CD4-positive, alpha-beta T cell (primary cell): ENCODE data around the gene MAP3K8. TPM values are rescaled to one million over a fixed set of nuclear protein-coding genes. Genes with fewer than 3 reads are reported as not detected.

ENCODE experiments used
- ATAC-seq: fragments of 200-7000 bp; cut with Tn5 transposase; one replicate; pipeline ENCODE4 v1.10.0; 2022; ENCODE audit warnings: mild to moderate bottlenecking; ENCODE audit not compliant: poor library complexity
- CTCF ChIA-PET: fragments of 350-600 bp; sonication (Branson Sonifier 250); formaldehyde crosslinking; loops from one replicate; lab custom pipeline; 2021; ENCODE audit warnings: antibody characterized with exemption, inconsistent platforms; lab: Charles Lee
- POLR2A ChIA-PET: fragments of 350-600 bp; sonication (Branson Sonifier 250); formaldehyde crosslinking; loops from one replicate; lab custom pipeline; 2021; ENCODE audit warnings: antibody characterized with exemption, inconsistent platforms; lab: Charles Lee
- DNase-seq, 14 experiments: peaks; one replicate each; pipeline ENCODE4 v3.0.0-alpha.2; 2013 to 2020; ENCODE audit warnings: mixed read lengths in 2 of 14
- H3K27ac ChIP-seq, 2 donors: one replicate each; pipeline versions ENCODE4 v1.5.1 to v1.7.0; 2013; ENCODE audit warnings: low read length in 2 of 2, low read depth in 1 of 2, mild to moderate bottlenecking in 1 of 2
- H3K27me3 ChIP-seq, 2 experiments: 1 replicate in 1 of 2; 2 replicates in 1 of 2; pipeline versions ENCODE4 v1.6.1 to v1.7.0; 2013; ENCODE audit warnings: low read length in 2 of 2, control low read depth in 1 of 2, mild to moderate bottlenecking in 1 of 2, moderate library complexity in 1 of 2; ENCODE audit not compliant: insufficient read depth in 2 of 2, control insufficient read depth in 1 of 2
- H3K36me3 ChIP-seq: one replicate; pipeline ENCODE4 v1.6.1; 2013; ENCODE audit warnings: low read length, control low read depth; ENCODE audit not compliant: insufficient read depth
- H3K4me1 ChIP-seq: one replicate; pipeline ENCODE4 v1.6.1; 2013; ENCODE audit warnings: low read length, control low read depth; ENCODE audit not compliant: insufficient read depth
- H3K4me3 ChIP-seq: one replicate; pipeline ENCODE4 v1.5.1; 2013; ENCODE audit warnings: mild to moderate bottlenecking, low read length, moderate library complexity
- H3K9me3 ChIP-seq, 2 experiments: 1 replicate in 1 of 2; 2 replicates in 1 of 2; pipeline versions ENCODE4 v1.6.1 to v1.7.0; 2013; ENCODE audit warnings: low read length in 2 of 2, mild to moderate bottlenecking in 2 of 2, control low read depth in 1 of 2, moderate library complexity in 1 of 2; ENCODE audit not compliant: control insufficient read depth in 1 of 2, insufficient read depth in 1 of 2
- H3K27ac Mint-ChIP-seq: one replicate; pipeline ENCODE4 v1.8.0; 2020; ENCODE audit warnings: mixed read lengths
- H3K27me3 Mint-ChIP-seq: one replicate; pipeline ENCODE4 v1.8.0; 2021; ENCODE audit warnings: mixed read lengths
- H3K36me3 Mint-ChIP-seq: one replicate; pipeline ENCODE4 v1.8.0; 2021; ENCODE audit warnings: low read depth, mixed read lengths
- H3K4me1 Mint-ChIP-seq: one replicate; pipeline ENCODE4 v1.8.0; 2021; ENCODE audit warnings: low read depth, mixed read lengths
- H3K4me3 Mint-ChIP-seq: one replicate; pipeline ENCODE4 v1.8.0; 2020; ENCODE audit warnings: mild to moderate bottlenecking, mixed read lengths
- H3K9me3 Mint-ChIP-seq: one replicate; pipeline ENCODE4 v1.8.0; 2020; ENCODE audit warnings: mixed read lengths
- CTCF ChIP-seq: fragments of 200-600 bp; IDR thresholded peaks from one replicate; pipeline ENCODE4 v1.8.0; 2022; ENCODE audit warnings: antibody characterized with exemption, mild to moderate bottlenecking
- intact Hi-C, 2 experiments: fragments of 100-400 bp; cut with DNase I in 1 of 2; cut with micrococcal nuclease in 1 of 2; formaldehyde crosslinking; loops; one replicate each; pipeline versions ENCODE4 v1.15.1 to v1.9.0; 2023 to 2025; cut with DNase I, micrococcal nuclease
- total RNA-seq, 174 experiments: library from RNA in 2 of 174; stranded (reverse) in 2 of 174; gene quantifications; one replicate each; pipeline ENCODE4 v1.2.3 and lab custom pipeline; 2021 to 2026

MAP3K8 gene
- total RNA-seq, 2 experiments from 2014 or later: 27.3 to 28.9 TPM

- no peaks in the 10 kb centered on the region for H3K36me3 Mint-ChIP-seq
- Histone ChIP-seq H3K27ac (no peak overlapping the region), H3K4me3 (peak overlapping the region; percentile 93), H3K27me3 (no peaks in the 10 kb centered on the region), H3K9me3 (no peaks in the 10 kb centered on the region), H3K4me1 (peaks cover 45% of the 10 kb centered on the region), H3K36me3 (no peaks in the 10 kb centered on the region)
- H3K9me3 Mint-ChIP-seq: no peaks in the 10 kb centered on the region
- H3K27ac Mint-ChIP-seq: peak overlapping the region; percentile 64
- ATAC-seq: no peak
- peak in 2 of 14 experiments; percentile 41 to 52 for DNase-seq
- no peak for TF ChIP-seq CTCF
- CTCF ChIA-PET: interaction anchor here (0.5 kb wide), 1 partner anchor 596 kb away, joined by 3 read pairs; no protein-coding TSS in a partner anchor
- POLR2A ChIA-PET: interaction anchor here (1.1 to 2.8 kb wide), 4 partner anchors 11 to 93 kb away, joined by 3 to 32 read pairs (median 12); no protein-coding TSS in a partner anchor
- intact Hi-C loops: no loop called here
- H3K4me1 Mint-ChIP-seq: peaks cover 44% of the 10 kb centered on the region
- peak overlapping the region; percentile 54 for H3K4me3 Mint-ChIP-seq
- H3K27me3 Mint-ChIP-seq: peaks cover 3% of the 10 kb centered on the region
These were observed 2.2 kb downstream of the MAP3K8 start for GRCh38 chr10:30436191-30436611.

GRCh38 chr10:30436671-30437030, 2.7 kb downstream of the MAP3K8 start:
- Histone ChIP-seq H3K27ac (no peak overlapping the region), H3K4me1 (peaks cover 42% of the 10 kb centered on the region), H3K4me3 (peak overlapping the region; percentile 33), H3K27me3 (no peaks in the 10 kb centered on the region), H3K36me3 (no peaks in the 10 kb centered on the region), H3K9me3 (no peaks in the 10 kb centered on the region)
- no peak for DNase-seq
- peak overlapping the region; percentile 64 for H3K27ac Mint-ChIP-seq
- H3K9me3 Mint-ChIP-seq: no peaks in the 10 kb centered on the region
- H3K4me3 Mint-ChIP-seq: peak overlapping the region; percentile 54
- intact Hi-C loops: no loop called here
- no peaks in the 10 kb centered on the region for H3K36me3 Mint-ChIP-seq
- peaks cover 44% of the 10 kb centered on the region for H3K4me1 Mint-ChIP-seq
- no peak for ATAC-seq
- CTCF ChIA-PET: interaction anchor here (0.5 kb wide), 1 partner anchor 596 kb away, joined by 3 read pairs; no protein-coding TSS in a partner anchor
- no peaks in the 10 kb centered on the region for H3K27me3 Mint-ChIP-seq
- POLR2A ChIA-PET: interaction anchor here (0.7 to 2.8 kb wide), 10 partner anchors 8 to 147 kb away, joined by 3 to 32 read pairs (median 6); no protein-coding TSS in a partner anchor
- no peak for TF ChIP-seq CTCF

GRCh38 chr10:30437031-30437841, 3.3 kb downstream of the MAP3K8 start:
- H3K4me1 Mint-ChIP-seq: peaks cover 44% of the 10 kb centered on the region
- H3K36me3 Mint-ChIP-seq: no peaks in the 10 kb centered on the region
- H3K4me3 ChIP-seq: peak overlapping the region; percentile 33

More at GRCh38 chr10:30437031-30437841, 3.3 kb downstream of the MAP3K8 start:
- Histone ChIP-seq H3K9me3 (no peaks in the 10 kb centered on the region), H3K4me1 (peaks cover 41% of the 10 kb centered on the region), H3K27ac (no peak overlapping the region), H3K36me3 (no peaks in the 10 kb centered on the region), H3K27me3 (no peaks in the 10 kb centered on the region)
- CTCF ChIA-PET: interaction anchor here (1.0 to 1.1 kb wide), 2 partner anchors 21 to 39 kb away, joined by 3 read pairs; no protein-coding TSS in a partner anchor
- Mint-ChIP-seq H3K9me3 (no peaks in the 10 kb centered on the region), H3K27me3 (no peaks in the 10 kb centered on the region), H3K4me3 (peak overlapping the region; percentile 54), H3K27ac (peak overlapping the region; percentile 64)
- POLR2A ChIA-PET: interaction anchor here (0.7 to 2.8 kb wide), 13 partner anchors 9 to 147 kb away, joined by 3 to 32 read pairs (median 4); no protein-coding TSS in a partner anchor
- intact Hi-C loops: no loop called here
- DNase-seq (peak in 5 of 14 experiments; percentile 10 to 79 (median 66)), ATAC-seq (peak; percentile 45)
- no peak for TF ChIP-seq CTCF
